Glomerular endothelial cell (primary cell): Measurements from ENCODE around the gene ANKRD33B. TPM values are rescaled to one million over a fixed set of nuclear protein-coding genes. Genes with fewer than 3 reads are reported as not detected.

Source experiments
- DNase-seq: peaks from one replicate; pipeline ENCODE4 v3.0.0-alpha.2; 2011; ENCODE audit warnings: low read depth, low spot score; ENCODE audit errors: extremely low read depth
- total RNA-seq: library from RNA; depleted of rRNA; stranded (reverse); fragments of >200 nt; gene quantifications from 2 replicates; pipeline ENCODE4 v1.2.3, GENCODE V29; 2015

ANKRD33B gene
- total RNA-seq, 1 donor from 2014 or later: 6.1 TPM

DNA sequence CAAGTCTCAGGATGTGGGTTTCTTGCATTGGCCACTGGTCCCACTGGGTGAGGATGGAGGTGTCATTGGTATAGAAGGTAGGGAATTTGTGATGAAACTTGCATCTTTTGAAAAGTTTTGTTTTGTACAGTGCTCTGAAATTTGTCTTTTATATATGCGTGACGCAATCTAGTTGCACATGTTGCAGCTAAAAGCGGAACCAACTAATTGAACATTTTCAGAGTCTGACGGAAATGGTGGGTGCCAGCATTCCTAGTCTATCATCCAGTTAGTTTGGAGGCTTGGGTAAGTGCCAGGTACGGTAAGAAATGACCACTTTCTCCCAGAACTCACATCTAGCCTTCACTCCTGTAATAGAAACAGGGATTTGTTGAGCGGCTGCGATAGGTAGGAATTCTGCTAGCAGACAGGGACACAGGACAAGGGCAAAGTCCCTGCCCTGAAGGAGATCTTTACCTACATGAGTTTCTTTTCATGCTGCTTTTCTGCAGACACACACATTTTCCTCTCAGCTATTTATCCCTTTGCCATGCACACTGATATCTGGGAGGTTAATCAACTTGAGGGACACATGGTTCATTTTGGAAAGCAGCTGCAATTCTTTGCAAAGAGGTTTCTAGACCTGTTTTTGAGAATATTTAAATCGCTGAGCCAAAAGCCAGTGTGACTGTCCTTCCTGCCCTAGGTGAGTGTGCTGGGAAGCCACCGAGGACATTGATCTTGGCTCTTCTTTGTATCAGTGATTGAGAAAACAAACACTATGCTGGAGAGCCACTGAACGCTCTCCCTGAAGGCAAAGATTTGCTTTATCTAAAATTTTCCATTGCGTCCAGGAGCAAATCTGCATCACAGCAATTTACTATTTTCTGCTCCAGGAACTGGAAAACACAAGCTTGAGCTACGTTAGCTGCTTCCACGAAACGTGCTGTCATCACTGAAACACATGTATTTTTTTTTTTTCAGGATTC lies 107.5 kb downstream of the ANKRD33B start:
- DNase-seq: no peak

DNA sequence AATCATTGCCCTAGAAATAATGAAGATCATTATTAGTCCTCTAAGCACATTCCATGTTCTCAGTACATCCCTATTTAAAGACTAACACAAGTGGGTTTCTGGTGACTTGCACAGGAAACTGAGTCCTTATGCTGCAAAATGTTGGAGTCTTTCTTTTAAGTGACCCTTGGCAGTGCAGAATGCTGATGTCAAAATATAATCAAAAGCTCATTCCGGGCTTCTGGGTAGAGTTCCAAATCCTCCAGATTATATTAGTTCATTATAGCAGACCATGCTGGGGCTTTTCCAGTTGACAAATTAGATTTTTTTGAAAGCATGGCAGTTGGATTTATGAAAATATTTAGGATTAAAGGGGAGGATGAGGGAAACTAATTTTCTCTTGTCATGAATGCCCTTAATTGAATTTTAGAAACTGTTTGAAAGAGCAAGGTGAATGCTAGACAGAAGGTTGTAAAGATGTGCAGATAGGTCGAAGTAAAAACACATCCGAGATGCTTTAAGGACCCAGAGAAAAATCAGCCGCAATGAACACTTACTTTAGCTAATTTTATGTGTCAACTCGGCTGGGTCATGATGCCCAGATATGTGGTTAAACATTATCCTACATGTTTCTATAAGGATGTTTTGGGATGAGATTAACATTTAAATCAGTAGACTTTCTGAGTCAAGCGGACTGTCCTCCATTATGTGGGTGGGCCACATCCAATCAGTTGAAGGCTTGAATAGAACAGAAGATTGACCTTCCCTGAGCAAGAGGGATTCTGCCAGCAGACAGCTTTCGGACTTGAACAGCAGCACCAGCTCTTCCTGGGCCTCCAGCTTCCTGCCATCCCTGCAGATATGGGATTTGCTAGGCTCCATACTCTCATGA lies 108.5 kb downstream of the ANKRD33B start:
- no peak for DNase-seq

DNA sequence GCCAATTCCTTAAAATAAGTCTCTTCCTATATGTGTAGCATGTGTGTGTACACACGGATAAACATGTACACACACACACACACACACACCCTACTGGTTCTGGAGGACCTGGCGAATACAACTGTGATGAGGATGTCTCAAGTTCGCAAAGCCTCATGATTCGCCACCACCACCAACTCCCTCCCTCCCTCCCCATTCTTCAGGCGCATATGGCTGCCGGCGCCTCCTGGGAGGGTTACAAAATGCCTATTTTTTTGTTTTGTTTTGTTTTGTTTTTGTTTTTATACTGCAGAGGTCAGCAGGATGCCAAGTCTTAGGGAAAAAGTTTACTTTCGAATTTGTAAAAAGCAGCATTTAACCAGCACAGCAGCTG lies 109.1 kb downstream of the ANKRD33B start:
- no peak for DNase-seq

DNA sequence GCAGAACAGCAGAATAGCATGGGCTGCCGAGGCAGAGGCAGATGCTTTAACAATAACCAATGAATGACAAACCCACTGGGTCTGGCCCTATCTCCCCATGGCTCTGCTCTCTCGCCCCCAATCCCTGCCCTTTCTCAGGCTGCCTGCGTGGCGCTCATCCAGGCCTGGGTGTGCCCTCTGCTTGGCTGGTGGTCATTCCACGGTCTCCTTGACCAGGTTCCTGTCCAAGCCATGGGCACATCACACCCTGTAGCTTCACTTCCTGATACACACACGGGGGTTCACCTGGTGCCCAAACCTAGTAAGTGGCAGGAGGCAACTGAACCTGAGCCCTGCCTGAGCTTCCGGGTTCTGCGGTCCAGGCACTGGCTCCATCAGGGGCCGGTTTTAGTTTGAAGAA lies 109.5 kb downstream of the ANKRD33B start:
- DNase-seq: no peak

DNA sequence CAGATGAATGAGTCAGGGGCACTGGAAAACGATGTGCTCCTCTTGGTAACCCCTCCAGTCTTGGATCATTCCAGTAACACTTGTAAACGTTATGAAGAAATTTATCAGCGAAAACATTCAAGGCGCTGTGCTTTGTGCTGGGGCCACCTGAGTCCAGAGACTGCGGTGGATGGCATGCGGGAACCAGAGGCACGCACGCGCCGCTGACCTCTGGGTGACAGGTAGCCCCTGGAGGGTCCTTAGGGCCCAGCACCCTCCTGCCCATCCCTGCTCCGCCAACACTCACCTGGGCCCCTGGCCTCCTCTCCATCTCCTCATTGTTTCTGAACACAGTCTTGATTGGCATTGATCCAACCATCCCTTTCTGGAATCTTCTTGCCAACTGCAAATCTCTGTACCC lies 110.2 kb downstream of the ANKRD33B start:
- no peak for DNase-seq

DNA sequence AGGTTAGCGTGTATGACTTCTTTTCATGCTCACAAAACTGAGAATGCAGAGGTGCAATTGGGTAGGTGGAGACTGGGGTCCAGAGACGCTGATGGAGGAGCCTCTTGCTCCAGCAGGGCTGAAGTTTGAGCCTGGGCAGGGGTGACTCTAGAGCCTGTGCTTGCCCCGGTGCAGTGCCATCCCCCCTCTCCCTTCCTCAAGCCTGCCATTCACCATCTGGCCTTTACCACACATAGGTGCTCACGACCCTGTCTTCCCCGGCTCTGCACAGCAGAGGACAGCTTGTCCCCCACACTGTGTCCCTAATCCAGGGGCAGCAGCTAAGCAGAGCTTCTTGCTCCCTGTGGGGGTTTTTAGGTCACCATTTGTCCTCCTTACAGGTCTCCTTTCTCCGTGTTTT lies 110.7 kb downstream of the ANKRD33B start:
- no peak for DNase-seq

DNA sequence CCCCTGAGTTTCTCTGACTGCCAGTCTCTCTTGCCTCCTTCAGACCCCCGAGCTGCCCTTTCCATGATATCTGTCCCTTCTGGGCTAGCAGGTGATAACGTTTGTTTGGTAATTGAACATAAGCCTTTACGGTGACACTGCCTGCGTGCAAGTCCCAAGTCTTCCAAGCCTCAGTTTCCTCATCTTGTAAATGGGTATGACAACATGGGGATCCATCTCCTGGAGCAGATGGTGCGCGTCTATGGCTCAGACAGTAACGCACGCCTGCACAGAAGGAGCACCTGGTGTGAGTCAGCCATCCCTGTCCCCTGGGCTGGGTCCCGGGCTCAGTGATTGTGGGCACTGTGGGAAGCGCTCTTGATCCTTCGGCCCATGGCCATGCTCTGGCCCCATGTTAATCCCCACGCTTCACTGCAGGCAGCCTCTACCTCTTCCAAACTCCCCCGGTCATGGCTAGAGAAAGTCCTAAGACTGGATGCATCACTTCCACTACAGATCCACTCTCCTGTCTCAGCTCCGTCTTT lies 111.4 kb downstream of the ANKRD33B start:
- no peak for DNase-seq

DNA sequence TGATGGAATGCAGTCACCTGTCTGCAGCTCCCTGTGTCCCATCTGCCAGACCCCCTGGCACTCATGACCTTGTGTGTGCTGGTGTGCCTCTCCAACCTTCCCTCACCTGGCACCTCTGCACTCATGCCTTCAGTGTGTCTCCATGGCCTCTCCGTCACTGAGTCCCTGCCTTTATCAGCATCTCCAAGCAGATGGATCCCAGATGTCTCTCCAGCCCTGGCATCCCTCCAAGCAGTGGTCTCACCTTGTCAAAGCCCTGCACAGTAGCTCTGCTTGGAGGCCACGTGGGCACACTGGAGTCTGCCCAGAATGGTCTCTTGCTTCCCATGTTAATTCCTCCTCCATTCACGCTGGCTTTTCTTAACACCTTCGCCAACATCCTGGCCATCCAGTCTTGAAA lies 112.4 kb downstream of the ANKRD33B start:
- DNase-seq: no peak

DNA sequence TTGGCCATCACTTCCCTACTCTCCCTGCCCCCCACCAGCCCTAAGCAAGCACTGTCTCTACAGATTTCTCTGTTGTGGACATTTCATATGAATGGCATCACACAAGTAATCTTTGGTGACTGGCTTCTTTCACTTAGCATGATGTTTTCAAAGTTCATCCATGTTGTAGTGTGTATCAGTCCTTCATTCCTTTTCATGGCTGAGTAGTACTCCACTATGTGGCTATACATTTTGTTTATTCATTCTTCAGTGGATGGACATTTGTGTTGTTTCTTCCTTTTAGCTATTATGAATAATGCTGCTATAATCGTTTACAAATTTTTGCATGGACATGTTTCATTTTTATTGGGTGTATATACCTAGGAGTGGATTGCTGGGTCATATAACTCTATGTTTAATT lies 113.1 kb downstream of the ANKRD33B start:
- no peak for DNase-seq

DNA sequence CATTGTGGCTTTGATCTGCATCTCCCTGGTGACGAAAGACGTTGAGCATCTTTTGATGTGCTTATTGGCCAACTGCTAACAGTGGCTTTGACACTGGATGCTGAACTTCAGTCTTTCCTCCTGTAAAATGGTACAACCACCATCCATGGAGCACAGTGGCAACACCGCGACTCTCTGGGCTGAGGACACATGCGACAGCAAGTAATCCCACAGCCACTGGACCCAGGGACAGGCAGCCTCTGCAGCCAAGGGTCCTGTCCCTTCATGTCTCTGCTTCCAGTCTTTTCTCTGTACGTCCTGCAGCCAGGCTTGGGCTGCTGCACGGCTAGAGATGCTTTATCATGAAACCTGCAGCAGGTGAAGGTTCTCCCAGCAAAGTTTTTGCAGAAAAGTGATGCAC lies 113.7 kb downstream of the ANKRD33B start:
- DNase-seq: no peak

DNA sequence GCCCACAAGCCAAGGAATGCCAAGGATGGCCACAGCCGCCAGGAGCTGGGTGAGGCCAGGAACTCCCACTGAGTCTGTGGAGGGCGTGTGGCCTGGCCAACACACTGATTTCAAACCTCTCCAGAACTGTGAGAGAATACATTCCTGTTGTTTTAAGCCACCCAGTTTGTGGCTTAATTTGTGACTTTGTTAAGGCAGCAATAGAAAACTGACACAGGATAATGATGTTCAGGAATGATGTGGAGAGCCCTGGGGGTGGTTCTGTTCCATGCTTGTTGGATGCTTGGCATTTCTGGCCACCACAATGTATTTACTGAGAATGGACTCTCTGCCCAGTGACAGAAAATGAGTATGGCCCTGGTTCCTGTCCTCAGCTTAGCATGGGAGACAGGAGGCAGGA lies 114.4 kb downstream of the ANKRD33B start:
- DNase-seq: no peak

DNA sequence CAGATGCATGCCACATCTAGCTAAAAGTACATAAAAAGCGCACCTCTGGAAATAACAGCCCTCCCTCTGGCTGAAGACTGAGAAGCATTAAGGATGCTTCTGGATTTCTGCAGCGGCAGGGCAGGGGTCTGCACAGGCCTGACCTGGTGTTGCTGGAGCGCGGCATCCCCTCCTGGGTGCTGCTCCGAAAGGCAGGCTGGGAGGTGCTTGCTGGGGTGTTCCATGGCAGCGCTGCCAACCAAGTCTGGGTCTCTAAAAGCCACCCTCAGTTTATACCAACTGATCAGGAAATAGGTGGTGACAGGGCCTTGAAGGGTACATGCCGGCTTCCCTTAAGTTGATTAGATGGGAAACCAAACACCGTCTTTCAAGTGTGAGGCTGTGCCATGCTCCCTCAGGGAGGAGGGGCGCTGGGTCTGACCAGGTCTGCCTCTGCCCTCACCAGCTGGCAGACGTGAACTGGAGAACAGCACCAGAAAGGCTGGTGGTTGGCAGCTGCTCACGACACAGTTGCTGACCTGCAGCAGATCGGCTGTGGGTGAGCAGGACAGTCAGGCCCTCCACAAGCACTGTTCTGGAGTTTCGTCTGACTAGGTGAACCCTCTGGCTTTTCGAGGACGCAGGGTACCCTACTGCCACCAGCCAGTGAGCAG lies 115.6 kb downstream of the ANKRD33B start:
- no peak for DNase-seq

DNA sequence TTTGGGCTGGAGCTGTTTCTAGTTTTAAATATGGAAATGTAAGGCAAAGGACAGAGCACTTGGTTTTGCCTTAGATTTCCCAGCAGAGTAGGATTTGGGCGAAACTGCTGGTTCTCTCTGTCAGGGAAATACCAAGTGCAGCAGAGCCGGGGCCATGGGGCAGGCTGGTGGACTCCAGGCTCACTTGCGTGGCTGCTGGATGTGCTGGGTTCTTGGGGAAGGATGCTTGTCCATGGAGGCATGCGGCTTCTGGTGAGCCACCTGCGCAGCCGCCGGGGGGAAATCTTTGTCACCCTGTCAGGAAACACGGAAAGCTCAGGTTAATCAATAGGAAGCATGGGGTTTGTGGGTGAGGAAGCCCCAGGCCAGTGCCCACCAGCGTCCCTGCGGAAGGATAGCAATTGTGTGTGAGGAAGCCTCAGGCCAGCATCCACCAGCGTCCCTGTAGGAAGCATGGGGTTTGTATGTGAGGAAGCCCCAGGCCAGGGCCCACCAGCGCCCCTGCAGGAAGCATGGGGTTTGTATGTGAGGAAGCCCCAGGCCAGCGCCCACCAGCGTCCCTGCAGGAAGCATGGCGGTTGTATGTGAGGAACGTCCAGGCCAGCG lies 117.1 kb downstream of the ANKRD33B start:
- no peak for DNase-seq

DNA sequence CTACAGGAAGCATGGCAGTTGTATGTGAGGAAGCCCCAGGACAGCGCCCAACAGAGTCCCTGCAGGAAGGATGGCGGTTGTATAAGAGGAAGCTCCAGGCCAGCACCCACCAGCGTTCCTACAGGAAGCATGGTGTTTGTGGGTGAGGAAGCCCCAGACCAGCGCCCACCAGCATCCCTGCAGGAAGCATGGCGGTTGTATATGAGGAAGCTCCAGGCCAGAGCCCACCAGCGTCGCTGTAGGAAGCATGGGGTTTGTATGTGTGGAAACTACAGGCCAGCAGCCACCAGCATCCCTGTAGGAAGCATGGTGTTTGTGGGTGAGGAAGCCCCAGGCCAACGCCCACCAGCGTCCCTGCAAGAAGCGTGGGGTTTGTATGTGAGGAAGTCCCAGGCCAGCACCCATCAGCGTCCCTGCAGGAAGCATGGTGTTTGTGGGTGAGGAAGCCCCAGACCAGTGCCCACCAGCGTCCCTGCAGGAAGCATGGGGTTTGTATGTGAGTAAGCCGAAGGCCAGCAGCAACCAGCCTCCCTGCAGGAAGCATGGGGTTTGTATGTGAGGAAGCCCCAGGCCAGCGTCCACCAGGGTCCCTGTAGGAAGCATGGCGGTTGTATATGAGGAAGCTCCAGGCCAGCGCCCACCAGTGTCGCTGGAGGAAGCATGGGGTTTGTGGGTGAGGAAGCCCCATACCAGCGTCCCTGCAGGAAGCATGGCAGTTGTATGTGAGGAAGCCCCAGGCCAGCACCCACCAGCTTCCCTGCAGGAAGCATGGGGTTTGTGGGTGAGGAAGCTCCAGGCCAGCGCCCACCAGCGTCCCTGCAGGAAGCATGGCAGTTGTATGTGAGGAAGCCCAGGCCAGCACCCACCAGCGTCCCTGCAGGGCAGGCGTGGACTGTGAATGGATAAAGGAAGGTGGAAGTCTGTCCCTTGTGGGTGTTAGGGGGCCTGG lies 118.1 kb downstream of the ANKRD33B start:
- DNase-seq: no peak

DNA sequence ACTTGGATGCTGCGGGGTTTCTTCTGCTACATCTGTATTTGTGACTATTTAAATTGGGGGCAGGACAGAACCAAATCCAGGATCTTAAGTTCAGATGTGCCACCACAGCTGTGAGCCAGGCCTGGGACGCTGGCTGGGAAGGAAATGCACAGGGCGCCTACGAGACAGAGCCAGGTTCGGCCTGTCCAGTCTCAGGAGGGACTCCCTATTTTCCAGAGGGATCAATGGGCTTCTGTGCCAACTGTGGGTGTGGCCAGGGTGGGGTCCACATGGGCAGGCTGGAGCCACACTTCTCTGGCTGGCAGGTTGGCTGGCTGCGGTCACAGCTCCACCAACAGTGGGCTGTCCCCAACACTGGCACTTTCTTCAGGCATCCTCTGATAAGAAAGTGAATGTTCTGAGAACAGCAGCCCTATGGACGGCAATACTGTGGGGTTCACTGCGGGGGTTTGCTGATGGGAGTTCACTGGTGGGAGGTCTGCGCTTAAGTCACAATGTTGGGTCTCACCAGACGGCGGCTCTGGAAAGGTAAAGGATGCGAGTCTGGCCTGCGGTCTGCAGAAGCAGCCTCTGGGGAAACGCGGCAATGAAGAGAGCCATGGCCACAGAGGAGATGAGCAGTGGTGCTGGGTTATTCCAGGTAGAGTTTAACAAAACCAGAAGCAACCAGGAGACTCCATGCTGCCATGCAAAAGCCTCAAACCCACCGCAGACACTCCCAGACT lies 119.1 kb downstream of the ANKRD33B start:
- no peak for DNase-seq

DNA sequence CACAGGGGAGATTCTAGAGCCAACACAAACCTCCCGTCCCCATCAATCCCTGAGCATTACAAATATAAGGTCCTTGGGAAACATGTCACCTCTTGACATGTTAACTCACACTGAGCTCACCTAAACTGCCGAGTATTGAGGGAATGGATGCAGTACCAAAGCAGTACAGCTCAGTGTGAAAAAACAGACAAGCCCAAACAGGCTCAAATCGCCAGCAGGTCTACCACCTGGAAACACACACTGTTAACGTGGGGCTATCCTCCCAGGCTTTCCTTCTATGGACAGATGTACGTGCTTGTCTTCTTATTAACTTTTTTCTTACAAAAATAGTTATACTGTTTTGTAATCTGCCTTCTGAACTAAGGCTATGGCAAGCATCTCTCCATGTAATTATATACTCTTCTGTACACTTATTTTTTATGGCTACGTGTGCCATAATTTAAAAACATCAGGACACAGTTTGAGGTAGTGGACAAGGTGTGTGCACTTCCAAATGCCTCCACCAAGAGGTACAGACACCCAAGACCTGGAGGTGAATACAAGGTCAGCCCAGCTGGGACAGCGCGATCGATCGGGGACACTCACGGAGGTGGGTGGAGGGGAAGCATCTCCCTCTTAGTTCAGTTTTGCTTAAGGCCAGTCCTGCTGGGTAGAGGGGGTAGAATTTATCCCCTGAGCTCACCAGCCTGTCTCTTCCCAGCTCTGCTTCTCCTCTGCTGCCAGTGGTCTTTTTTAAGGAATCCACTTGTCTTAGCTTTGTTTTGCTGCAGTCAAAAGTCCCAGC lies 120.6 kb downstream of the ANKRD33B start:
- DNase-seq: no peak

DNA sequence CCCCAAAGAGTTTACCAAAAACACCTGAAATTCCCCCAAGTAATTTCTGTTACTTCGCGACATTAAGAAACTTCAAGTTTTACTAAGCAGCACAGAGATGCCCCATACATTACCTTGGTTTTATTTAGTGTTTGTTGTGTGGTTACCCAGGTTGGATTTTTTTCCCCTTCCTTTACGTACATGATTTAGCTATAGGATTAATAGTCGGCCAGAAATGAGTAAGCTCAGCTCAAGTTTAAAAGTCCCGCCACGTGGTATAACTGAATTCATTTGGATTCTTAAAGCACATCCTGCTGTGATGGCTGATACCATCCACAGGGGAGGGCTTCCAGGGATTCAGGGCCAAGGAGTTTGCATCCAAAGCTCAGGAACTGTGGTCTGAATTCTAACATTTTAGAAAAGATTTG lies 121.2 kb downstream of the ANKRD33B start:
- no peak for DNase-seq

DNA sequence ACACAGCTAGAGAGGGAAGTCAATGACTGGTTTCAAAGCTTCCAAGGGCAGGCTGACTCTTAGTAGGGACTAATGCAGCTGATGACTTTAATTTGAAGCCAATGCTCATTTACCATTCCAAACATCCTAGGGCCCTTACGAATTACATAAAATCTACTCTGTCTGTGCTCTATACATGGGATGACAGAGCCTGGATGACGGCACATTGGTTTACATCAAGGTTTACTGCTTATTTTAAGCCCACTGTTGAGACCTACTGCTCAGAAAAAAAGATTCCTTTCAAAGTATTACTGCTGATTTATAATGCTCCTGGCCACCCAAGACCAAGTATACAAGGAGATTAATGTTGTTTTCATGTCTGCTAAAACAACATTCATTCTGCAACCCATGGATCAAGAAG lies 123.0 kb downstream of the ANKRD33B start:
- DNase-seq: no peak
